IMR-90 (cell line): ENCODE data around the gene VRTN. TPM values are rescaled to one million over a fixed set of nuclear protein-coding genes. Genes with fewer than 3 reads are reported as not detected.
A peak's percentile ranks its signal among the peaks of the same experiment; 100 is the strongest.

Experiments
- ATAC-seq: fragments of 200-7000 bp; cut with Tn5 transposase; 2 replicates; pipeline ENCODE4 v1.9.1; 2020; ENCODE audit warnings: low read depth, mild to moderate bottlenecking, moderate library complexity
- BruUV-seq: library from RNA; stranded (reverse); fragments of 400-500 nt; replicated peaks from 2 replicates; lab custom pipeline; 2021; lab: Mats Ljungman, UMichigan
- CTCF ChIA-PET: fragments of 300-600 bp; formaldehyde crosslinking; extraction: SDS; loops from one replicate; lab custom pipeline; 2021; ENCODE audit warnings: antibody characterized with exemption; lab: Yijun Ruan, JAX
- POLR2A ChIA-PET: fragments of 300-600 bp; sonication (Branson Sonifier 250); formaldehyde crosslinking; loops from one replicate; lab custom pipeline; 2022; ENCODE audit warnings: antibody characterized with exemption; ENCODE audit not compliant: unreplicated experiment; lab: Charles Lee
- DNase-seq: peaks from one replicate; pipeline ENCODE4 v3.0.0; 2013
- H2AFZ ChIP-seq: replicated peaks from 2 replicates; pipeline ENCODE3; 2013; ENCODE audit warnings: low read length, mild to moderate bottlenecking; ENCODE audit not compliant: poor library complexity
- H2AK5ac ChIP-seq: 2 replicates; pipeline ENCODE4 v1.6.1; 2013; ENCODE audit warnings: low read depth, low read length, inconsistent platforms
- H2AK9ac ChIP-seq: replicated peaks from 2 replicates; pipeline ENCODE3; 2013; ENCODE audit warnings: mild to moderate bottlenecking, low read depth, low read length, moderate library complexity; ENCODE audit not compliant: poor library complexity
- H2BK120ac ChIP-seq: 2 replicates; pipeline ENCODE4 v1.6.1; 2013; ENCODE audit warnings: low read depth, low read length, inconsistent platforms
- H2BK15ac ChIP-seq: 3 replicates; pipeline ENCODE4 v1.6.1; 2013; ENCODE audit warnings: low read depth, low read length, inconsistent platforms
- H2BK20ac ChIP-seq: 2 replicates; pipeline ENCODE4 v1.6.1; 2013; ENCODE audit warnings: low read depth, mild to moderate bottlenecking, inconsistent platforms, low read length, moderate library complexity
- H2BK5ac ChIP-seq: 2 replicates; pipeline ENCODE4 v1.6.1; 2013; ENCODE audit warnings: mild to moderate bottlenecking, low read depth, low read length, inconsistent platforms; ENCODE audit not compliant: poor library complexity, severe bottlenecking
- H3K14ac ChIP-seq: replicated peaks from 2 replicates; pipeline ENCODE4 v1.6.1; 2013; ENCODE audit warnings: low read depth, low read length, inconsistent platforms
- H3K18ac ChIP-seq: 2 replicates; pipeline ENCODE4 v1.6.1; 2013; ENCODE audit warnings: low read depth, low read length, control low read depth
- H3K23ac ChIP-seq: 2 replicates; pipeline ENCODE4 v1.6.1; 2013; ENCODE audit warnings: low read depth, low read length, inconsistent platforms
- H3K27ac ChIP-seq: 2 replicates; pipeline ENCODE4 v1.5.1; 2013; ENCODE audit warnings: mild to moderate bottlenecking, control low read depth, low read length; ENCODE audit not compliant: insufficient read depth
- H3K27me3 ChIP-seq: 2 replicates; pipeline ENCODE4 v1.6.1; 2013; ENCODE audit warnings: low read length; ENCODE audit not compliant: control insufficient read depth, insufficient read depth
- H3K36me3 ChIP-seq: 2 replicates; pipeline ENCODE4 v1.6.1; 2013; ENCODE audit warnings: low read length, mixed read lengths; ENCODE audit not compliant: control insufficient read depth, insufficient read depth
- H3K4ac ChIP-seq: 2 replicates; pipeline ENCODE4 v1.6.1; 2013; ENCODE audit warnings: low read depth, low read length, inconsistent platforms
- H3K4me1 ChIP-seq: 2 replicates; pipeline ENCODE4 v1.6.1; 2013; ENCODE audit warnings: low read length, mixed read lengths; ENCODE audit not compliant: control insufficient read depth, insufficient read depth
- H3K4me2 ChIP-seq: 2 replicates; pipeline ENCODE4 v1.6.1; 2013; ENCODE audit warnings: low read depth, mild to moderate bottlenecking, control low read depth, low read length, moderate library complexity
- H3K4me3 ChIP-seq: 2 replicates; pipeline ENCODE4 v1.5.1; 2013; ENCODE audit warnings: low read depth, mild to moderate bottlenecking, control low read depth, low read length, moderate library complexity; ENCODE audit not compliant: insufficient read depth
- H3K56ac ChIP-seq: 2 replicates; pipeline ENCODE4 v1.6.1; 2013; ENCODE audit warnings: low read length, inconsistent platforms; ENCODE audit not compliant: insufficient read depth; ENCODE audit errors: extremely low read depth
- H3K79me1 ChIP-seq, 2 experiments: 2 replicates each; pipeline ENCODE4 v1.6.1; 2013; ENCODE audit warnings: low read length in 2 of 2, inconsistent platforms in 1 of 2, low read depth in 1 of 2
- H3K9ac ChIP-seq: 2 replicates; pipeline ENCODE4 v1.6.1; 2013; ENCODE audit warnings: low read depth, low read length, control low read depth
- H3K9me1 ChIP-seq: 2 replicates; pipeline ENCODE4 v1.6.1; 2013; ENCODE audit warnings: low read length, inconsistent platforms; ENCODE audit not compliant: insufficient read depth
- H3K9me3 ChIP-seq: 2 replicates; pipeline ENCODE4 v1.6.1; 2013; ENCODE audit warnings: low read length; ENCODE audit not compliant: control insufficient read depth, insufficient read depth
- H4K20me1 ChIP-seq: 2 replicates; pipeline ENCODE4 v1.6.1; 2013; ENCODE audit warnings: low read length, inconsistent platforms; ENCODE audit not compliant: insufficient read depth
- H4K5ac ChIP-seq: 2 replicates; pipeline ENCODE4 v1.6.1; 2013; ENCODE audit warnings: mild to moderate bottlenecking, low read depth, low read length, control low read depth
- H4K8ac ChIP-seq, 2 experiments: 2 replicates each; pipeline ENCODE4 v1.6.1; 2013; ENCODE audit warnings: low read depth in 2 of 2, low read length in 2 of 2, control low read depth in 1 of 2, inconsistent platforms in 1 of 2
- H4K91ac ChIP-seq: 2 replicates; pipeline ENCODE4 v1.6.1; 2013; ENCODE audit warnings: low read depth, low read length, inconsistent platforms; ENCODE audit not compliant: insufficient read depth
- BHLHE40 ChIP-seq: fragments of 150-350 bp; IDR thresholded peaks from 2 replicates; pipeline ENCODE4 v1.6.1; 2016; ENCODE audit warnings: mild to moderate bottlenecking, low read depth, low read length
- CEBPB ChIP-seq: IDR thresholded peaks from 2 replicates; pipeline ENCODE4 v1.6.1; 2012; ENCODE audit warnings: low read depth, low read length, improper control_type of control experiment
- CHD1 ChIP-seq: IDR thresholded peaks from 2 replicates; pipeline ENCODE4 v1.6.1; 2012; ENCODE audit warnings: low read depth, low read length, improper control_type of control experiment
- FOS ChIP-seq: fragments of 150-350 bp; IDR thresholded peaks from 2 replicates; pipeline ENCODE4 v1.6.1; 2016; ENCODE audit warnings: low read depth, low read length
- MAFK ChIP-seq: IDR thresholded peaks from 2 replicates; pipeline ENCODE4 v1.6.1; 2012; ENCODE audit warnings: low read depth, low read length, improper control_type of control experiment
- MAZ ChIP-seq: IDR thresholded peaks from 2 replicates; pipeline ENCODE4 v1.6.1; 2012; ENCODE audit warnings: low read depth, mild to moderate bottlenecking, low read length, improper control_type of control experiment, moderate library complexity, borderline replicate concordance
- MXI1 ChIP-seq: IDR thresholded peaks from 2 replicates; pipeline ENCODE4 v1.6.1; 2012; ENCODE audit warnings: low read depth, mild to moderate bottlenecking, low read length, moderate library complexity, borderline replicate concordance
- NFE2L2 ChIP-seq: fragments of 150-350 bp; IDR thresholded peaks from 2 replicates; pipeline ENCODE4 v1.6.1; 2016; ENCODE audit warnings: low read depth, mild to moderate bottlenecking, low read length
- POLR2A ChIP-seq: IDR thresholded peaks from 2 replicates; pipeline ENCODE4 v1.6.1; 2012; ENCODE audit warnings: mild to moderate bottlenecking, low read depth, low read length
- RAD21 ChIP-seq: IDR thresholded peaks from 2 replicates; pipeline ENCODE4 v1.6.1; 2012; ENCODE audit warnings: low read length, improper control_type of control experiment
- RCOR1 ChIP-seq: IDR thresholded peaks from 2 replicates; pipeline ENCODE4 v1.6.1; 2012; ENCODE audit warnings: mild to moderate bottlenecking, low read length, improper control_type of control experiment; ENCODE audit not compliant: insufficient replicate concordance
- RFX5 ChIP-seq: IDR thresholded peaks from 2 replicates; pipeline ENCODE4 v1.8.0; 2012; ENCODE audit warnings: low read depth, mild to moderate bottlenecking, low read length, moderate library complexity
- SMC3 ChIP-seq: fragments of 150-350 bp; IDR thresholded peaks from 2 replicates; pipeline ENCODE4 v1.6.1; 2016; ENCODE audit warnings: low read depth, mild to moderate bottlenecking, antibody characterized with exemption, low read length, moderate library complexity
- WGBS, 2 experiments: methylation state at CpG; one replicate each; pipeline versions ENCODE4 v1.1.5 to v1.1.7; 2013; ENCODE audit warnings: missing lambda C conversion rate in 2 of 2; ENCODE audit not compliant: insufficient read length in 1 of 2; ENCODE audit errors: extremely low coverage in 2 of 2; 5-methylcytosine and 5-hydroxymethylcytosine counted together
- dilution Hi-C: fragments of 300-500 bp; cut with HindIII; formaldehyde crosslinking; loops from one replicate; pipeline ENCODE4 v1.14.3; 2018; ENCODE audit warnings: low sequenced_read_pairs; ENCODE audit not compliant: unreplicated experiment
- in situ Hi-C: fragments of 300-500 bp; cut with MboI; formaldehyde crosslinking; loops from 3 replicates; pipeline ENCODE4 v1.14.3; 2019; ENCODE audit warnings: low sequenced_read_pairs, inconsistent platforms, mixed read lengths
- intact Hi-C: fragments of 100-400 bp; cut with micrococcal nuclease; formaldehyde crosslinking; loops from 2 replicates; pipeline ENCODE4 v1.10.0; 2022
- polyA plus RNA-seq, 3 experiments: library from polyadenylated mRNA; depleted of rRNA; stranded (reverse); fragments of >200 nt; gene quantifications; 2 replicates each; pipeline ENCODE4 v1.2.3, GENCODE V29; 2012; ENCODE audit warnings: low replicate concordance in 1 of 3
- total RNA-seq: library from RNA; depleted of rRNA; stranded (reverse); fragments of >200 nt; gene quantifications from 2 replicates; pipeline ENCODE4 v1.2.3, GENCODE V29; 2012
- TF ChIP-seq, protein P1 (sequence below): conservative IDR thresholded peaks from 2 replicates; pipeline ENCODE4 v1.5.1; 2012; ENCODE audit warnings: mild to moderate bottlenecking, low read depth, low read length, improper control_type of control experiment
- TF ChIP-seq, protein P2 (sequence below): fragments of 150-350 bp; IDR thresholded peaks from 2 replicates; pipeline ENCODE4 v1.6.1; 2017; ENCODE audit warnings: mild to moderate bottlenecking, antibody characterized with exemption, low read length, low read depth
- TF ChIP-seq, protein P3 (sequence below): fragments of 150-350 bp; IDR thresholded peaks from 2 replicates; pipeline ENCODE4 v1.6.1; 2016; ENCODE audit warnings: low read depth, mild to moderate bottlenecking, low read length, moderate library complexity, borderline replicate concordance

Gene VRTN
- total and polyA plus RNA-seq, 2 of the 4 experiments (the other 2 are of a cell fraction), result not detected

DNA sequence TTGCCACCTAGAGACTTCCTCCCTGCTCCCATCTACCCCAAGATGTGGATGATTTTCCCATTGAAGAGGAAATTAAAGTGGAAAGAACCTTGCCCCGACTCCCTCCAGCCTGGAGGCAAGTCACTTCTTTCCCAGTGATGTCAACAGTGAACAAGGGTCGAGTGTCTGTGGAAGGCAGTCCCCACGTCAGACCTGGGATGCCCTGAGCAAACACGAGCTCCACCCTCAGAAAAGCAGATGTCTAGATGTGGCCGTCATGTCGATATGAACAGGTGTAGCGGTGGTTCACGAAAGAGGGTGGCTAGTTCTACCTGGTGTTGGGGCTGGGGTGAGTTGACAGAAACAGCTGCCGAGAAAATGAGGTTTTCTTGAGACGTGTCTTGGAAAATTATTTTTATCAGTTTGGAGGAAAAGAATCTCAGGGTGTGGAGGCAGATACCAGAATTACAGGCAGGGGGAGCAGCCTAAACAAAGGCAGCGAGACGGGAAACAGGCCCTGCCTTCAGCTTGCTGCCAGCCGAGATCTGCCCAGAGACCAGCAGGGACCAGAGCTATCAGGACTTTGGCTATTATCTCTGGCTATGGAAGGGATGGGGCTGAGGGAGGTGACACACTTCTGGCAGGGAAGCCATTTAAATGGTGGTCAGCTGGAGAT is 51.9 kb downstream of the VRTN start:
- Histone ChIP-seq H3K4me3 (no peak overlapping the region), H3K4me1 (peaks cover 4% of the 10 kb centered on the region), H3K27me3 (peaks cover 73% of the 10 kb centered on the region), H3K36me3 (no peaks in the 10 kb centered on the region), H2BK20ac (no peak overlapping the region), H3K79me1 (no peaks in the 10 kb centered on the region), H3K23ac (no peak overlapping the region), H3K9me3 (no peaks in the 10 kb centered on the region), H3K9me1 (no peaks in the 10 kb centered on the region), H2BK15ac (no peak overlapping the region), H3K9ac (no peak overlapping the region), H2BK120ac (no peak overlapping the region), H3K4ac (no peak overlapping the region), H2AK9ac (no peak overlapping the region), H2BK5ac (no peak overlapping the region), H2AFZ (no peak overlapping the region), H3K56ac (no peak overlapping the region), H4K91ac (no peak overlapping the region), H4K8ac (no peak overlapping the region), H2AK5ac (no peak overlapping the region), H3K18ac (no peak overlapping the region), H3K14ac (no peak overlapping the region), H3K27ac (no peak overlapping the region), H4K5ac (no peak overlapping the region), H3K4me2 (no peak overlapping the region), H4K20me1 (no peaks in the 10 kb centered on the region)
- ChIA-PET POLR2A (no interaction called here), CTCF (no interaction called here)
- no peak for TF ChIP-seq FOS
- TF ChIP-seq CHD1, result no peak
- no peak for TF ChIP-seq RAD21
- no peak for TF ChIP-seq RFX5
- no peak for TF ChIP-seq NFE2L2
- no peak for TF ChIP-seq CEBPB
- no peak for TF ChIP-seq POLR2A
- no peak for TF ChIP-seq SMC3
- TF ChIP-seq MAFK, result no peak
- TF ChIP-seq, protein P1, sequence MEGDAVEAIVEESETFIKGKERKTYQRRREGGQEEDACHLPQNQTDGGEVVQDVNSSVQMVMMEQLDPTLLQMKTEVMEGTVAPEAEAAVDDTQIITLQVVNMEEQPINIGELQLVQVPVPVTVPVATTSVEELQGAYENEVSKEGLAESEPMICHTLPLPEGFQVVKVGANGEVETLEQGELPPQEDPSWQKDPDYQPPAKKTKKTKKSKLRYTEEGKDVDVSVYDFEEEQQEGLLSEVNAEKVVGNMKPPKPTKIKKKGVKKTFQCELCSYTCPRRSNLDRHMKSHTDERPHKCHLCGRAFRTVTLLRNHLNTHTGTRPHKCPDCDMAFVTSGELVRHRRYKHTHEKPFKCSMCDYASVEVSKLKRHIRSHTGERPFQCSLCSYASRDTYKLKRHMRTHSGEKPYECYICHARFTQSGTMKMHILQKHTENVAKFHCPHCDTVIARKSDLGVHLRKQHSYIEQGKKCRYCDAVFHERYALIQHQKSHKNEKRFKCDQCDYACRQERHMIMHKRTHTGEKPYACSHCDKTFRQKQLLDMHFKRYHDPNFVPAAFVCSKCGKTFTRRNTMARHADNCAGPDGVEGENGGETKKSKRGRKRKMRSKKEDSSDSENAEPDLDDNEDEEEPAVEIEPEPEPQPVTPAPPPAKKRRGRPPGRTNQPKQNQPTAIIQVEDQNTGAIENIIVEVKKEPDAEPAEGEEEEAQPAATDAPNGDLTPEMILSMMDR, result no peak
- no peak for TF ChIP-seq MAZ
- TF ChIP-seq RCOR1, result no peak
- TF ChIP-seq BHLHE40, result no peak
- TF ChIP-seq, protein P2, sequence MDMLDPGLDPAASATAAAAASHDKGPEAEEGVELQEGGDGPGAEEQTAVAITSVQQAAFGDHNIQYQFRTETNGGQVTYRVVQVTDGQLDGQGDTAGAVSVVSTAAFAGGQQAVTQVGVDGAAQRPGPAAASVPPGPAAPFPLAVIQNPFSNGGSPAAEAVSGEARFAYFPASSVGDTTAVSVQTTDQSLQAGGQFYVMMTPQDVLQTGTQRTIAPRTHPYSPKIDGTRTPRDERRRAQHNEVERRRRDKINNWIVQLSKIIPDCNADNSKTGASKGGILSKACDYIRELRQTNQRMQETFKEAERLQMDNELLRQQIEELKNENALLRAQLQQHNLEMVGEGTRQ, result no peak
- no peak for TF ChIP-seq MXI1
- TF ChIP-seq, protein P3, sequence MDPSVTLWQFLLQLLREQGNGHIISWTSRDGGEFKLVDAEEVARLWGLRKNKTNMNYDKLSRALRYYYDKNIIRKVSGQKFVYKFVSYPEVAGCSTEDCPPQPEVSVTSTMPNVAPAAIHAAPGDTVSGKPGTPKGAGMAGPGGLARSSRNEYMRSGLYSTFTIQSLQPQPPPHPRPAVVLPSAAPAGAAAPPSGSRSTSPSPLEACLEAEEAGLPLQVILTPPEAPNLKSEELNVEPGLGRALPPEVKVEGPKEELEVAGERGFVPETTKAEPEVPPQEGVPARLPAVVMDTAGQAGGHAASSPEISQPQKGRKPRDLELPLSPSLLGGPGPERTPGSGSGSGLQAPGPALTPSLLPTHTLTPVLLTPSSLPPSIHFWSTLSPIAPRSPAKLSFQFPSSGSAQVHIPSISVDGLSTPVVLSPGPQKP, result no peak
- dilution Hi-C loops (no loop called here), in situ Hi-C loops (no loop called here), intact Hi-C loops (no loop called here)
- DNase-seq, result no peak
- 34% methylated on average over 9 of the region's 13 CpGs; no CpG with 5 or more reads in 1 of the 2 experiments for WGBS, 2 experiments
- no TSS peak for BruUV-seq
- ATAC-seq, result peak; percentile 53; the same call in 1 of the 2 replicates
